Measurements from ENCODE around the gene LTB4R.
A peak's percentile ranks its signal among the peaks of the same experiment; 100 is the strongest.

The LTB4R gene

DNA sequence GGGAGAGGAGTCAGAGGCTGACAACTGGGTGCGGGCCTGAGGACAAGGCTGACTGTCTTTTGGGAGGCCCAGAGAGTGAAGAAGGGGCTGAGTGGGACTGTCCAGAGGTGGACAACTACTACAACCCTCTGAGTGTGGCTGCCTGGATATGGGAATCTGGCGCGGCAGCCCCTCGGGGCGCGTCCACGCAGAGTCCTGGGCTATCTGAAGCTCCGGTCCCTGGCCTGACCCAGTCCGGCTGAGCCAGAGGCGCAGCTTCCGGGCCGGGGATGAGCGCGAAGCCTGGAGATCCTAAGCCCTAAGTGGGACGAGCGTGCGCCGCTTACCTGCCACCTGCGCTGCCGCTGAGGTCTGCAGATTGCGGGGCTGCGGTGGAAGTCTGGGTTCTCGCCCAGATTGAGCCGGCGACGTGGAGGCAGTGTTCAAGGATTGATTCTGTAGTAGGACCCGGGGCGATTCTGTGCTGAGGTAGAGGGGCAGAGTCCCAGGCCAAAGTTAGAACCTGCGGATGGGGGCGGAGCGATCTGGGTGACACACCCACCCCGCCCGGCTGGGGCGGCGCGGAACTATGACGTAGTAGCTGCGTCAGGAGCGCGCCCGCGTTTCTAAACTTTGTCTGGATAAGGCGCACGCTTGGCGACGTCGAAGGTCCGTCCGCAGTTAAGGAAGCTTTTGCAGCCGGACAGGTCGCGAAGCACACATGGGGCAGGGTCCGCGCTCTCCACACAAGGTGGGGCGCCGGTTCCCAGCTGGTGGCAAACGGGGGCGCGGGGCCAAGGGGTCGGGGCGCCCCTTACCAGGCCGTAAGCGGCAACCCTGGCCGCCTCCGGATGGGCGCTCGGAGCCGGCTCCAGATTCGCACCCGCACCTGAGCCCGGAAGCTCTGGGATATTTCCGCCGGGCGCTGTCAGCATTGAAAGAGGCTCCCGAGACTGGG, 11.8 kb upstream of the LTB4R start, which contains the start of the genes DHRS1 and NOP9:
Gene DHRS1 (minus strand): TSS at position 526 of the 937 bp plus-strand sequence. CDS start 674 bp downstream, outside the sequence.
Gene NOP9 (plus strand): TSS at position 596 of the 937 bp plus-strand sequence. CDS start 105 bp downstream, at position 701.
- TF ChIP-seq GATA1 (IDR thresholded peaks at IDR 0.05; ENCODE audit: low read depth, low read length) (no peak), POLR2A (IDR thresholded peaks at IDR 0.05; ENCODE audit: low read length) (peak; percentile 78)
- DNase-seq = peak; percentile 95 to 98

- DNase-seq = peak; percentile 32 to 53
- TF ChIP-seq POLR2A (IDR thresholded peaks at IDR 0.05; ENCODE audit: low read length) (no peak), GATA1 (IDR thresholded peaks at IDR 0.05; ENCODE audit: low read depth, low read length) (no peak)
These were observed 10.8 kb upstream of the LTB4R start for GRCh38 chr14:24300326-24300980.

- DNase-seq = no peak
- TF ChIP-seq POLR2A (IDR thresholded peaks at IDR 0.05; ENCODE audit: low read length) = no peak
- no peak for TF ChIP-seq GATA1 (IDR thresholded peaks at IDR 0.05; ENCODE audit: low read depth, low read length)
These were observed 7.3 kb upstream of the LTB4R start for GRCh38 chr14:24304019-24304387.

DNA sequence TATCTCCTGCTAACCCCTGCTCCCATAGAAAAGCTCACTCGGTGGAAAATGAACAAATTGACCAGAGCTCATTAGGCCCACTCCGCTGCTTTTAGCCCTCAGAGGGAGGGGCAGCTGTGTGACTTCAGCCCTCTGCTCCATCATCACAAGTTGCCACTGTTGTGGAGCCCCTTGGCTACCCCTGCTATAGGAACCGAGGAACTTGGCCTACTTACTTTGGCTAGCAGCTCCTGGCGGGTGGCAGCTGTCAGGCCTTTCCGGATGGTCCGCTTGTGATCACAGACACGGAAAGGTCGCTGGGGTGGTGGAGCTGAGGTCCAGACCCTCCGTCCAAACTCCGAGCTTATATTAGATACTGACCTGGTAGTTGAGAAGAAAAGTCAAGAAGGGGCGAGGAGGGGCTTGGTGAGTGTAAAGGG, 4.1 kb upstream of the LTB4R start:
- no peak for DNase-seq
- TF ChIP-seq POLR2A (IDR thresholded peaks at IDR 0.05; ENCODE audit: low read length) (no peak), GATA1 (IDR thresholded peaks at IDR 0.05; ENCODE audit: low read depth, low read length) (no peak)

DNA sequence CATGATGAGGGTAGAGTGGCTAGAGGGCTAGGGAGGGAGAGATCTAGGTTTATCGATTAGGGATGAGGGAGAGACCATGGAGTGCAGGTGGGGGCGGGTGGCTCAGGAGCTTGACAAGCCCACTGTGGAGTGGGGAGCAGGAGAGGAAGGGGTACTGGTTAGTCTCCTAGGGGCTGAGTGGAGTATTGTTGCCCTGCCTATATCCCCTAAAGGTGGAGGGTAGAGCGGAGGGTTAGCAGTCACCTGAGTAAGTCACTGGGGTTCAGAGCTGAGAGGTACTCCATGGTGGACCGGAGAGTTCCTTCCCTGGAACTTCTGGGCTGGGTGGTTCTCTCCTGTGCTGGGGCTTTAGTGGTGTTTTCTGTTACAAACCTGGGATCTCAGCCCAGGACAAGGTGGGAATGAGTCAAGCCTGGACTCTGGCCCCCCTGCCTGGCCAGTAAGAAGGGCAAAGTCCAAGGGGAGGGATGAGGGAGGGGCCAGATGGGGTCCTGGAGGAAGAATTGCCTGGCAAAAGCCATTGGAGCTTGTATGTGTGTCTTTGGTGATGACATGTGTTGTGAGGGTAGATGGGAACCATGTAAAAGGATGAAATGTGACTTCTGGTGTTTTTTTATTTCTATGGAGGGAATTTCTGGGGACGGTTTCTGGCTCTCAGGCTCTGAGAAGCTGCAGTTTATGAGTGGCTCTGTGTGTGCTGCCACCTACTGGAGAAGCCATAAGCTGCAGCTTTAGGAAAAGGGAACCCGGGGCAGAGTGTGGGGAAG, 3.5 kb upstream of the LTB4R start, which contains the start of gene CIDEB:
Gene CIDEB (minus strand): TSS at position 403 of the 767 bp plus-strand sequence. CDS start 119 bp downstream, at position 284.
- TF ChIP-seq POLR2A (IDR thresholded peaks at IDR 0.05; ENCODE audit: low read length) (no peak), GATA1 (IDR thresholded peaks at IDR 0.05; ENCODE audit: low read depth, low read length) (no peak)
- DNase-seq = peak; percentile 60 to 77

DNA sequence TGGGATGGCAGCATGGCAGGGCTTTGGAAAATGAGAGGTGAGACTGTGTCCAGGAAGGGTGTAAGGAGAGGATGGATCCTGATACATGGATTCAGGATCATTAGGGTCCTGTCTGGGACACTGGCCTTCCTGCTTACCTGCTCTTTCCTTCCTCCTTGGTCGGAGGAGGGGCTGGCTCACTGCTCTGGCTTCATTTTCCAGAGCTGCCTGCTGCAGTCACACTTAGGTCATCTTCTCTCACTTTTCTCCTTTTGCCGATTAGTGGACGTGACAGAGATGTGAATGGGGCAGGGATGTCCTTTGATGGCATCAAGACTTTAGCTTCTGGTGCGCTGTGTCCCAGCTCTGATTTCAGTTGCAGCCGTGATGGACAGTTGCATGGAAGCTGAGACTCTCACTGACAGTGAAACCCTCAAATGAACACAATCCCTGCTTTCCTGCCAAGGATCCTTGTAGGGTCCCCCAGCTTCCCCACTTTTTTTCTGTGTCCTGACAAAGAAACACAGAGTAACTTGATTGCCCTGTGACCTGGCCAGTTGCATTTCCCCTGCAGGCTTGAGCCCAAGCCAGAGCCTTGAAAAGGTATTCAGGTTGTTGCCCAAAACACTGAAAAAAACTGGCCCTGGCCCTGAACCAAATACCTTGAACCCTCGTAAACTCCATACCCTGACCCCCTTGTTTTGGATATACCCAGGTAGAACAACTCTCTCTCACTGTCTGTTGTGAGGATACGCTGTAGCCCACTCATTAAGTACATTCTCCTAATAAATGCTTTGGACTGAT, 2.8 kb upstream of the LTB4R start:
- DNase-seq = no peak
- TF ChIP-seq GATA1 (IDR thresholded peaks at IDR 0.05; ENCODE audit: low read depth, low read length) (no peak), POLR2A (IDR thresholded peaks at IDR 0.05; ENCODE audit: low read length) (no peak)

- TF ChIP-seq GATA1 (IDR thresholded peaks at IDR 0.05; ENCODE audit: low read depth, low read length) = no peak
- no peak for TF ChIP-seq POLR2A (IDR thresholded peaks at IDR 0.05; ENCODE audit: low read length)
- no peak for DNase-seq
These were observed 1.6 kb upstream of the LTB4R start, which contains the start of gene LTB4R2 for GRCh38 chr14:24309538-24310264. LTB4R2 (plus strand) TSS chr14:24310140; CDS start chr14:24310665, 525 bp downstream.

- TF ChIP-seq GATA1 (IDR thresholded peaks at IDR 0.05; ENCODE audit: low read depth, low read length) (no peak), POLR2A (IDR thresholded peaks at IDR 0.05; ENCODE audit: low read length) (peak; percentile 57)
- DNase-seq = peak; percentile 86 to 88
These were observed 1.0 kb upstream of the LTB4R start for GRCh38 chr14:24310265-24310645.

- no peak for DNase-seq
- TF ChIP-seq POLR2A (IDR thresholded peaks at IDR 0.05; ENCODE audit: low read length) (no peak), GATA1 (IDR thresholded peaks at IDR 0.05; ENCODE audit: low read depth, low read length) (no peak)
These were observed 724 bp downstream of the LTB4R start for GRCh38 chr14:24311837-24312615.

GRCh38 chr14:24312736-24313507, 1.6 kb downstream of the LTB4R start:
- DNase-seq = no peak
- TF ChIP-seq GATA1 (IDR thresholded peaks at IDR 0.05; ENCODE audit: low read depth, low read length) = no peak
- TF ChIP-seq POLR2A (IDR thresholded peaks at IDR 0.05; ENCODE audit: low read length) = no peak

- TF ChIP-seq GATA1 (IDR thresholded peaks at IDR 0.05; ENCODE audit: low read depth, low read length) (no peak), POLR2A (IDR thresholded peaks at IDR 0.05; ENCODE audit: low read length) (no peak)
These were observed 2.6 kb downstream of the LTB4R start for GRCh38 chr14:24313913-24314312.

More at GRCh38 chr14:24313913-24314312, 2.6 kb downstream of the LTB4R start:
- no peak for DNase-seq
